GM19463 (cell line): ENCODE results near the gene CXorf66.
"Not testable (repeated sequence)": the region's sequence is repeated elsewhere in the genome, so short reads cannot be mapped to it uniquely, and the experiment has no call there.

Experiments
- ATAC-seq: cut with Tn5 transposase; IDR thresholded peaks from one replicate; pipeline ENCODE4 v1.9.1; 2021; ENCODE audit warnings: mild to moderate bottlenecking, moderate library complexity; ENCODE audit not compliant: unreplicated experiment

Gene CXorf66

DNA sequence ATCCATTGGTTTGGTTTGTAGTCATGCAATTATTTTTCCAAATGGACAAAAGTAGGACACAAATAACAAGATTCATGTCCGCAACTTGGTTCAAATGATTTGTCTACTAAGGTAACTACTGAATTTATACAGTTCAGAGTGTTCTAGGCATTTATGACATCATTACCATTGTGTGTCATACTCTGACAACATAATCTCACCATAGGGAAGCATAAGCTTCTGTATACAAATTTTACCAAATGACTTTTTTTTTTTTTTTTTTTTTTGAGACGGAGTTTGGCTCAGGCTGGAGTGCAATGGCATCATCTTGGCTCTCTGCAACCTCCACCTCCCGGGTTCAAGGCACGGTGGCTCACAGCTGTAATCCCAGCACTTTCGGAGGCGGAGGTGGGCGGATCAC, at the start of gene CXorf66:
CXorf66 (minus strand) TSS at position 101 of the 400 bp plus-strand sequence; CDS start at position 76, 25 bp downstream.
- ATAC-seq = no peak

DNA sequence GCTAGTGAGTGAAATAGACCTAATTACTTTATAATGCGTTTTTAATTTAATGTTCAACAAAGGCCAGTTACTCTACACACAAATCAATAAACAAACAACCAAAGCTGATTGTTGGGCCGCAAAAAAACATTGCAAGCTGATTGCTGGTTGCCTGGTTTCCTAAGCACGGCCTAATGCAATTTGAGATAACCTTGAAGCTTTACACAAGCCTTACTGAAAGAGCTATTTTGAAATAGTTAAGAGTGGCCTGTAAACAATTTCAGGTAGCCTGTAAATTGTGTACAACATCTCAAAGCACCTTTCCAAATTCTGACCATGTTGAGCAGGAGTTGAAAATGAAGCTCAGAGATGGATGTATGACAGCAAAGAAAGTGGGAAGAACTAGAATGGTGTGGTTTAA, 17.5 kb upstream of the CXorf66 start:
- no peak for ATAC-seq

DNA sequence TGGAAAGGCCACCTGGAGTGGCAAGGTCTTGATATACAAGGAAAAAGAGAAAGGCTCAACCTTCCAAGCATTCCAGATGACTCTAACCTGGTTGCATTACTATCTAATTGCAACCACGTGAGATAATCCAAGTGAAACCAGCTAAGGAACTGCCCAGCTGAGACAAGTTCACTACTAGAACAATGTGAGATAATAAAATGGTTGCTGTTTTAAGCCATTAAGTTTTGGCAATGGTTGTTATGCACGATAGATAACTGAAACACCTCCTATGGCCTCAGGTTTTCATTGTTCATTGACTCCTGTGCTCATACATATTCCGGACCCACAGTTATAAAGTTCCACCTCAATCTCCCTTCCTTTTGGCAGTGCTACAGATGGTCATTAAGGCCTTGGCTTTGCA, 9.2 kb upstream of the CXorf66 start:
- no peak for ATAC-seq

DNA sequence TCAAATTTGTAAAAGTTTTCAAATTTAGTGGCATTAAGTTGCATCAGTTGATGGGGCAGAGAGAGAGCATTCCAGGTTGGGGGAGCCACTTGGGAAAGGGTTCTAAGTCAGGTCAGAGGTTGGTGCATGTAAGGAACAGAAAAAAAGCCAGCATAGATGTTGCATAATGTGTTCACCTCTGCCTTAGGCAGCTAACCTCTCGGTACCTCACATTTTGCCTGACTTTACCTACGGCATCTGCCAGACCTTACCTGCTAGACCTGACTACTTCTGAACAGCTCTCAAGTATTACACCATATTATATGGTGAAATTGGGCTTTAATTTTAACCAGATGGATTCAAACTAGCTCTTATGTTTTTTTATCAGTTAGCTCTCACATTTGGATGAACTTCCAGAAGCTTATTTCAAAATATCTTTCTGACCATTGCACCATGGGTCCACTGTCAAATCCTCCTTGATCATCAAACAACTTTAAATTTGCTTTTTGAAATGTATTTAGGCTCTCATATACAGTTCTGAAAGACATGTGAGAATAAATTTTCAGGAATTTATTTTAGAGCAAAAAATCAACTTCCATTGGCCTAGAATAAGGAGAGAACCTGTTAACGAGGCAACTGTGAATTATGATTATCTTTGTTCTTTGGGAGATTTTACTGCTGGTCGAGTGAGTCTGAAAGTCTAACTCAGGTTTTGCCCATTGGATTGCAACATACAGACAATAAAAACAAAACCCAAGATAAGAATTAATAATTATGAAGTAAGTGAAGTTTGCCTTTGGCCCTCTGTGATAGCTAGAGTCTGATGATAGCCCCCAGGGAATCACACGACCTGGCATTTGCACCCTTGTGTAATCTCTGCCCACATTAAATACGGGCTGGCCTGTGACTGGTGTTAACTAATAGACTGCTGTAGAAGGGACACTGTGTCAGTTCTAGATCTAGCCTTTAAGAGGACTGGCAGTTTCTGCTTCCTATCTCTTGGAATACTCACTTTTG, 7.6 kb upstream of the CXorf66 start:
- no peak for ATAC-seq

- ATAC-seq = no peak
Observed at GRCh38 chrX:139972113-139972512, 6.8 kb upstream of the CXorf66 start.

- ATAC-seq = no peak
Observed at GRCh38 chrX:139971394-139971749, 6.1 kb upstream of the CXorf66 start.

- no peak for ATAC-seq
Observed at GRCh38 chrX:139969286-139969685, 4.0 kb upstream of the CXorf66 start.

- no peak for ATAC-seq
Observed at GRCh38 chrX:139967750-139968149, 2.4 kb upstream of the CXorf66 start.

- no peak for ATAC-seq
Observed at GRCh38 chrX:139967300-139967699, 2.0 kb upstream of the CXorf66 start.

DNA sequence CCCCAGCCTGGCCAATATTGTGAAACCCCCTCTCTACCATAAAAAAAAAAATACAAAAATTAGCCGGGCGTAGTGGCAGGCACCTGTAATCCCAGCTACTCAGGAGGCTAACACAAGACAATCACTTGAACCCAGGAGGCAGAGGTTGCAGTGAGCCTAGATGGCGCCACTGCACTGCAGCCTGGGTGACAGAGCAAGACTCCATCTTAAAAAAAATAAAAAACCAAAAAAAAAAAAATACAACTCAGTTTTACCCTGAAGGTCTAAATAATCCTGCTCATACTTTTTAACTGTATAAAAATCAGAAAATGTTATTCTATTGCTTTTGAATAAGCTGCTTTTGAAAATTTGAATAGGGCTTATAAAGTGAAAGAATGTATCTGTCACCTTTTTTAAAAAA, 838 bp upstream of the CXorf66 start:
- not testable (repeated sequence) for ATAC-seq

- ATAC-seq = not testable (repeated sequence)
Observed at GRCh38 chrX:139961091-139961490, 4.2 kb downstream of the CXorf66 start.

- ATAC-seq = no peak
Observed at GRCh38 chrX:139949703-139950102, 15.6 kb downstream of the CXorf66 start.

- no peak for ATAC-seq
Observed at GRCh38 chrX:139945075-139945474, 20.2 kb downstream of the CXorf66 start.

- no peak for ATAC-seq
Observed at GRCh38 chrX:139936259-139936658, 29.1 kb downstream of the CXorf66 start.

GRCh38 chrX:139933904-139934303, 31.4 kb downstream of the CXorf66 start:
- no peak for ATAC-seq

DNA sequence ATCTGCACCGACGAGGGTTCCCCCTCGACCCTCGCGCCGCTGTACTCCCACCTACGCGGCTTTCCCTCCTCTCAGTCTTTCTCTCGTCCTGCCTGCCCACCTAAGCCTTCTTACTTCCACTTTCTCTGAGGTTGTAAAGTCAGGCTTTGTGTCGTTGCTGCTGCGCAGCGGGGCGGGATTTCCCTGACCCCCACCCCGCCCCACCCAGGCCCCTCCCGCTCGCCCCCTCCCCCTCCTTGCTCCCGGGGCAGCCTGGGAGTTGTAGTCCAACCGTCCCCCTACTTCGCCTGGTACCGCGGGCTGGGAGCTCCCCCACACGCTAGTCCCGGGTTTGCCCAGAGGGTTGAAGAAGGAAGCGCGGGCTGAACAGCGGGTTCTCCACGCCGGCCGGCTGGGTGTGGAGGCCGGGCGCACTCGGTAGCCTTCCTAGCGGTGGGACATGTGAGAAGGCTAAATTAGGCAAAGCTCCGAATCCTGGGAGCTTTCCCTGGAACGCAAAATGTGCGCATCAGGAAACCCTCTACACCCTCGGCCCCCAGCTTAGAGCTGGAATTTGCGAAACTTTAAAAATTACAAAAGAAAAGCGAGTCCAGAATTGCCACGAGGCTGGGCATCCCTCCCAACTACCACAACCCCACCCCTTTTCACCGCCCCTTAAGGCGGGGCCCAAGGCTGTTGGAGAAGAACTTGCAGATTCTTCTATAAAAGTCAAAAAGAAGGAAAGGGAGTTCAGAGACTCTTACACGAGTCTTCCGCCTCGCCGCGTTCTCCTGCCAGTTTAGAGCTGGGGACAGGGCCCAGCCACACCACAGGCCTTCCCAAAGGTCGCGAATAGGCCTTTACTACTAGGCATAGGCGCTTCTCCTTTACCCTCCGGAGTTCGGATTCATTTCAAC, 32.2 kb downstream of the CXorf66 start, which contains the start of gene ATP11C:
ATP11C (minus strand) TSS at position 153 of the 896 bp plus-strand sequence. CDS start 1,011 bp downstream, outside the sequence.
- peak; percentile 67 for ATAC-seq

- ATAC-seq = peak; percentile 35
Observed at GRCh38 chrX:139932073-139932900, 33.0 kb downstream of the CXorf66 start.

DNA sequence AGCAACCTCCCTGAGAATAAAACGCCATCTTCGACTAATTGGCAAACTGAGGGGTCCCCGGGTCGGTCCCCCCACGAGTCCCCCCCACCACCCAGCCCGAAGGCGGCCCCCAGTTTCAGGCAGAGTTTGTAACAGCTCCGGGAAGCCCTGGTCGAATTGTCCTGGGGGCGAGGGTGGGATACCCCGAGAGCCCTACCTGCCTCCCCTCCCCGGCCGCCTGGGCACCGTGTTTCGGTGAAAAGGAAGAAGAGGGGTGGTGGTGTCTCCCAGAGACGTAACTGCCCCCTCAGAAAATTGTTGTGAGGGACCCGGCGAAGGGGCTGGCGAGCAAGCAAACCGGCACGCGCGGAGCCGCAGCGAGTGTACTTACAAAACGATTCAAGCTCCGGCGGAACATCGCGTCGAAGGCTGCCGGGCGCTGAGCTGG, 33.7 kb downstream of the CXorf66 start:
- no peak for ATAC-seq

DNA sequence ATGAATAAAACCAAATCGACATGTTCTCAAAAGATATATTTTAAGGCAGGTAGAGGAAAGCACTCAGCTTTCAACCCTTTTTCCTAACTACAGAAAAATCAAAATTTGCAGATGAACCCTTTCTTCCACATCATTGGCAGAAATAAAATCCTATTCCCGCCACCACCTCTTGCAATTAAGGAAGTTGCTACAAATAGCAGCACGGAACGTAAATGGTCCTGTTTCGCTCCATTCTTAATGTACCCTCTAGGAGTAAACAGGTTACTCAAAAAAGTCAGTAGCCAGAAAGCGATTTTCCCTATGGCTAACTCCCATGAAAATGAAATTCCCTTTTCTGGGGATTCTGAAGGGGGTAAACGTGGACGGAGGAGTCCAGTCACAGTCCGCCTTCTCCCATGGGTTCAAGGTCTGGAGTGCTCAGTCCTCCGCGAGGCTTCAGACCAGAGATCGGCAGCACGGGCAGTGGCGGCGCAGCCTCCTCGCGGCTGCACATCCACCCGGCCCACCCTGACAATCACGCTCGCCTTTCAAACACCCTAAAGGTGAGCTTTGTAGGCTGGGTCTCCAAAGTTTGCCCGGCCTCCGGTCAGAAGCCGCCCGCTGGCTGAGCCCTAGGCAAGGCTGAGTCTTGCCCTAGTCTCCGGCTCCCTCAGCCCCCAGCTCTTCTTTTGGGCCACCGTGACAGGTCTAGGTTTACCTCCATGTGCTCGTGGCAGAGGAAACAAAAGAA, 34.2 kb downstream of the CXorf66 start:
- no peak for ATAC-seq

DNA sequence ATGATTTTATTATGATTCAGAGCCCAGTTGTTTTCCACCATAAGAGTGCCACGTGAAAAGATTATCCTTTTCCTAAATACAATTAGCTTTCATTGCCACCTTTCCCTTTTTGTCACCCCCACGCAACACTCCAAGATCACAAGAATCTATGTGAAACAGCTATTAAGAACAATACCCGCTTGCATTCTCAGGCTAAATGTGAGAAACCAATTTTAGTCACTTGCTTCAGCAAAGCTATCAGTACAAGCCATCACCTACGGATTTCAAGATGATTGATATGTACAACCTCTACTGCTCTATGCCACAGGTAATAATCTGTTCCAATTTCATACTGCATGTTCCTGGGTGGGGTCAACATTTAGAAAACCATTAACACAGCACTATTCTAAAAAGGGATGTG, 34.9 kb downstream of the CXorf66 start:
- no peak for ATAC-seq
